Measurements from ENCODE around the gene RPE65.
A peak's percentile ranks its signal among the peaks of the same experiment; 100 is the strongest.
"Not testable (repeated sequence)": the region's sequence is repeated elsewhere in the genome, so short reads cannot be mapped to it uniquely, and the experiment has no call there.

The RPE65 gene

DNA sequence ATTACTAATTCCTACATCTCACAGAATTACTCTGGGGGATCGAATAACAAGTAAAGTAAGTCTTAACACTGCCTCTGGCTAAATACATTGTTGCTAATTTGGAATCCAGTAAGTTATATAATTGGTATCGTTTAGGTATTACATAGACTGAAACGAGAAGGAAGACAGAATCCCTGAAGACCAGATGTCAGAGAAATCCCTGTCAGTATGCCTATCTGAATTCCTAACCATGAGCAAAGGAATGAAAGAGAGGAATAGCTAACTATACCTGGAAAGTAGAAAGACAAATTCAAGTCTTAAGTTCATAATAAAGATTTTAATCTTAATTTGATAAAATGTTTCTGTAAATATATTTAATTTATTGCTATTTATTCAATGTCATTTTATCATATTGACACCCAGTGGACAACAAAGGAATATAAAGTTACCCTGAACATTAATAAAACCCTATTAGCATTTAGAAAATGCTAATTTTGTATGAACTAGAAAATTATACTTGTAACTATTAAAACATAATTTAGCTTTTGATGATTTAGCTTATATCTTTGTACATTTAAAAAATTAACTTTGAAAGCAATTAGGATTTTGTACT, 35.8 kb upstream of the RPE65 start:
- TF ChIP-seq ZFX (IDR thresholded peaks at IDR 0.05; ENCODE audit: borderline replicate concordance): no peak
- no peak for TF ChIP-seq CTCF (IDR thresholded peaks at IDR 0.05)
- H3K27ac ChIP-seq: no peak overlapping the region

DNA sequence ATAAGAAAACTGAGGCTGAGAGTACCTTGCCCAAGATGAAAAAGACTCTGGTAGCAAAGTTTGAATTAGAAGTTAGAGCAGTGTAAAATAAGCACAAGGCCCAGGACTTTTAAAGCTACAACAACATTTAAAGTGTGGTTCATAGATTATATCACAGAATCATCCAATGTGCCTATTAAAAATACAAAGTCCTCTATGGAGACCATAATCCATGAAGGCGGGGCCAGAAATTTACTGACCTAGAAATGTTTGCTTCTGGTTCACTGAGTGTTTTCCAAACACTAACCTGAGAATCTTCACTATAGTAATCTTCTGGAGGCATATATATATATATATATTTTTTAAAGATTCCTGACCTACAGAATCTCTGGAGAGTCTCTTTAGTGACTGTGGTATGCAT, 34.9 kb upstream of the RPE65 start:
- no peak overlapping the region for H3K27ac ChIP-seq
- TF ChIP-seq ZFX (IDR thresholded peaks at IDR 0.05; ENCODE audit: borderline replicate concordance) (no peak), CTCF (IDR thresholded peaks at IDR 0.05) (no peak)

DNA sequence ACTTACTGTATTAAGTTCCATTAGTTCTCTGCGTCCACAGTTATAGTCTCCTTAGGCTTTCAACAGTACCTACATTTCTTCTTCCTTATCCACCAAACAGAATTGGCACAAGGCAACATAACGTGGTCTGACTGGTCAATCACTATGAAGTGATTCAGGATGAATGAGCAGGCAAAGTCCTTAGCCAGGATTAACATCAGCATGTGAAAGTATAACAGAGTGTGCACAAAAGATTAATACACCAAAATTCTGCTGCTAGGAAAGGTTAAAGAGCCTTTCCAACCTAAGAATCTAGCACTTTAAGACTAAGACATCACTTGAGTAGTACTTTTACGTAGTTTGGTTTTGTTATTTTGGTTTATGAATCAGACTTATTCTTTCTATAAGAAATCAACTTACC, 31.3 kb upstream of the RPE65 start:
- TF ChIP-seq CTCF (IDR thresholded peaks at IDR 0.05): no peak
- TF ChIP-seq ZFX (IDR thresholded peaks at IDR 0.05; ENCODE audit: borderline replicate concordance): no peak

DNA sequence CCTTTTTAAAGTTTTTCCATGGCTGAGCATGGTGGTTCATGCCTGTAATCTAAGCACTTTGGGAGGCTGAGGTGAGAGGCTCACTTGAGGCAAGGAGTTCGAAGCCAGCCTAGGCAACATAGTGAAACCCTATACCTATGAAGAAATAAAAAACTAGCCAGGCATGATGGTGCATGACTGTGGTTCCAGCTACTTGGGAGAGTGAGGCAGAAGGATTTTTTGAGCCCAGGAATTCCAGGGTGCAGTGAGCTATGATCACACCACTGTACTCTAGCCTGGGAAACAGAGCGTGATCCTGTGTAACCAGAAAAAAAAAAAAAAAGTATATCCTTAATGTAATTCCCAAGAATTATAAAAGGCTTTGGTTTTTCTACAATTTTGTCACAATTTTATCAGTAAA, 29.7 kb upstream of the RPE65 start:
- TF ChIP-seq ZFX (IDR thresholded peaks at IDR 0.05; ENCODE audit: borderline replicate concordance) (no peak), CTCF (IDR thresholded peaks at IDR 0.05) (no peak)
- H3K27ac ChIP-seq: no peak overlapping the region

More for the DNA sequence above, 31.3 kb upstream of the RPE65 start:
- H3K27ac ChIP-seq: no peak overlapping the region

- TF ChIP-seq CTCF (IDR thresholded peaks at IDR 0.05) (no peak), ZFX (IDR thresholded peaks at IDR 0.05; ENCODE audit: borderline replicate concordance) (no peak)
Measured at GRCh38 chr1:68478662-68479061, 28.9 kb upstream of the RPE65 start.

GRCh38 chr1:68476626-68477025, 26.9 kb upstream of the RPE65 start:
- H3K27ac ChIP-seq: not testable (repeated sequence)

More at GRCh38 chr1:68478662-68479061, 28.9 kb upstream of the RPE65 start:
- H3K27ac ChIP-seq: no peak overlapping the region

DNA sequence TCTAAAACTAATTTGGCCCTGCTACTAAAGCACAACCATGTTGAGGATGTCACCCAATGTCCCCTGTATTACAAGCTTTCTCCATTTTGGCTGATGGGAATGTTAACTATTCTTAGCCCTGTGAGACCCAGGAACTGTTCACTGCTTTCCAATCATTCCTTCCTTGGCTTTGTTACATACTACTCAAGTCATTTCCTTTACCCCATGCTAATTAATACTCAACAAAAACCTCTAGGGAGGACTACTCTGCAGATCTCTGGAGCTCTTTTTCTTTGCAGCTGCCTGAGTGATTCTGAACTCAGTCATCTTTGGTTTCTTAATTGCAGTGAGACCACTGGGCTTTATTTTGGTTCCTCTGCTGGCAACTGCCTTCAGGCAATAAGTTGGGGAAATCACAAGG, 23.3 kb upstream of the RPE65 start:
- H3K27ac ChIP-seq: no peak overlapping the region
- TF ChIP-seq ZFX (IDR thresholded peaks at IDR 0.05; ENCODE audit: borderline replicate concordance) (no peak), CTCF (IDR thresholded peaks at IDR 0.05) (no peak)

DNA sequence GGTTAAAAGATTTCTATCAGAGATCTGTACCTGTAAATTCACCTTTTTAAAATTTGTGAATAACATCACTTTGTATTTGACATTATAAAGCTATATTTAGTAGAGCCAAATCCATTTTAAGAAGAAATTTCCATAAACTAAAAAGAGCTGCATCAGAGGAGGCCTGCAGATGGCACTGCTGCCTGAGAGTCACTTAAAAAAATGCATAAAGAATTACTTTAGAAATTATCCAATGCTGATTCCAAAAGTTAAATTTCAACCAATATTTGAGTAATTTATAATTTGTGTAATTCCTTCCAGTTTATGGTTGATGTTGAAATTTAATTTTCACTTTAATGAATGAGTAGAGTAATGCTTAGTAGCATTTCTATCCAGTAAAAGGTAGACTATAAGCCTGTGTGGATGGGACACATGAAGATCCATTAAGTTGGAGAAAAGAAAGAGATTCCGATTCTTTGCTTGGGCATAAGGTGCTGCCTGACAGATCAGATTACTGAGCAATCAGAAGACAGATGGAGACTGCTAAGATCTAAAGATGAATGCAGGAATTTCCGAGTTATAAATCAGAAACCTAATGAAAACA, 20.7 kb upstream of the RPE65 start:
- TF ChIP-seq ZFX (IDR thresholded peaks at IDR 0.05; ENCODE audit: borderline replicate concordance): no peak
- TF ChIP-seq CTCF (IDR thresholded peaks at IDR 0.05): peak; percentile 86
- no peak overlapping the region for H3K27ac ChIP-seq
